CD4-positive, alpha-beta T cell treated with Interleukin-6 at 100 ng/mL for 8 hours (primary cell): ENCODE measurements around the gene PPP2R5D.
"Not testable (repeated sequence)": the region's sequence is repeated elsewhere in the genome, so short reads cannot be mapped to it uniquely, and the experiment has no call there.

ENCODE experiments used
- DNase-seq: peaks from one replicate; pipeline ENCODE4 v3.0.0-alpha.2; 2020; ENCODE audit warnings: mixed read lengths, low spot score

The PPP2R5D gene

GRCh38 chr6:42993445-42993844, 9.1 kb downstream of the PPP2R5D start:
- no peak for DNase-seq

GRCh38 chr6:42996513-42996912, 12.1 kb downstream of the PPP2R5D start:
- no peak for DNase-seq

GRCh38 chr6:42998205-42998604, 13.8 kb downstream of the PPP2R5D start:
- not testable (repeated sequence) for DNase-seq

- no peak for DNase-seq
Measured at GRCh38 chr6:43001843-43002242, 17.5 kb downstream of the PPP2R5D start.

- no peak for DNase-seq
Measured at GRCh38 chr6:43005844-43006243, 21.5 kb downstream of the PPP2R5D start.

- no peak for DNase-seq
Measured at GRCh38 chr6:43006251-43006650, 21.9 kb downstream of the PPP2R5D start.

- no peak for DNase-seq
Measured at GRCh38 chr6:43007126-43007525, 22.8 kb downstream of the PPP2R5D start.

- DNase-seq = no peak
Measured at GRCh38 chr6:43009124-43009523, 24.8 kb downstream of the PPP2R5D start.

- DNase-seq = no peak
Measured at GRCh38 chr6:43011207-43011606, 26.8 kb downstream of the PPP2R5D start.

GRCh38 chr6:43012364-43012763, 28.0 kb downstream of the PPP2R5D start:
- no peak for DNase-seq

GRCh38 chr6:43013097-43013842, 28.9 kb downstream of the PPP2R5D start:
- DNase-seq = no peak

GRCh38 chr6:43013843-43014433, 29.6 kb downstream of the PPP2R5D start, which contains the start of the genes KLHDC3 and MEA1:
Gene KLHDC3 (plus strand): TSS chr6:43014249. CDS start chr6:43017193, 2,944 bp downstream.
Gene MEA1 (minus strand): TSS chr6:43013946. CDS start chr6:43013813, 133 bp downstream.
- DNase-seq = peak; percentile 100

GRCh38 chr6:43014434-43014909, 30.1 kb downstream of the PPP2R5D start:
- DNase-seq = no peak

GRCh38 chr6:43016176-43016942, 32.0 kb downstream of the PPP2R5D start:
- DNase-seq = no peak

GRCh38 chr6:43016943-43017334, 32.6 kb downstream of the PPP2R5D start:
- DNase-seq = no peak

GRCh38 chr6:43019152-43019551, 34.8 kb downstream of the PPP2R5D start:
- no peak for DNase-seq

GRCh38 chr6:43020052-43020705, 35.8 kb downstream of the PPP2R5D start:
- DNase-seq = no peak

GRCh38 chr6:43020847-43021246, 36.5 kb downstream of the PPP2R5D start:
- DNase-seq = no peak

- peak; percentile 63 for DNase-seq
Measured at GRCh38 chr6:43021270-43022047, 37.1 kb downstream of the PPP2R5D start, which contains the start of gene RRP36. Gene RRP36 (plus strand): TSS chr6:43021623. CDS start chr6:43021655, 32 bp downstream.

GRCh38 chr6:43024436-43024835, 40.1 kb downstream of the PPP2R5D start:
- no peak for DNase-seq

- DNase-seq = no peak
Measured at GRCh38 chr6:43026365-43026764, 42.0 kb downstream of the PPP2R5D start.
